Hematopoietic multipotent progenitor cell treated with erythropoietin and hydrocortisone succinate and interleukin-3 and kit ligand, for 4 days (in vitro differentiated cells): ENCODE results near the gene OMG.

Experiments
- DNase-seq: peaks from one replicate; pipeline ENCODE4 v3.0.0-alpha.2; 2015

The OMG gene

GRCh38 chr17:31256936-31257335, 40.1 kb downstream of the OMG start:
- no peak for DNase-seq

DNA sequence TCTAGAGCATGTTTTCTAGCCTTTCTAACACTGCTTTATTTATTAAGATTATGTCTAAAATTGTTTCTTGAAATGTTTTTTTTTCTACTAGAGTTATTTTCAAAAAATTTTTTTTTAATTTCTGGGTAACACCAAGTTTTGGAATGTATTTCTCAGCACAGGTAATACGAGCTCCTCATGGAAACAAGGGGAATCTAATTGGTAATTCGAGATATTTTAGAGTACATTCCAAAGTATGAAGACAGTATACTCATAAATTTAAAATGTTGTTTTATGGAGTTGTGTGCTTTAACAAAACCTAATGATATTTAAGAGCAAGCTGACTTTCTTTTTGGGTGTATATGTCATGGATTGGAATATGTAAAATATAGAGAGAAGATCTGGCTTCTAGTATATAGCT, 42.4 kb downstream of the OMG start:
- no peak for DNase-seq

- no peak for DNase-seq
Measured at GRCh38 chr17:31252741-31253140, 44.3 kb downstream of the OMG start.

GRCh38 chr17:31251970-31252328, 45.1 kb downstream of the OMG start:
- DNase-seq = no peak

DNA sequence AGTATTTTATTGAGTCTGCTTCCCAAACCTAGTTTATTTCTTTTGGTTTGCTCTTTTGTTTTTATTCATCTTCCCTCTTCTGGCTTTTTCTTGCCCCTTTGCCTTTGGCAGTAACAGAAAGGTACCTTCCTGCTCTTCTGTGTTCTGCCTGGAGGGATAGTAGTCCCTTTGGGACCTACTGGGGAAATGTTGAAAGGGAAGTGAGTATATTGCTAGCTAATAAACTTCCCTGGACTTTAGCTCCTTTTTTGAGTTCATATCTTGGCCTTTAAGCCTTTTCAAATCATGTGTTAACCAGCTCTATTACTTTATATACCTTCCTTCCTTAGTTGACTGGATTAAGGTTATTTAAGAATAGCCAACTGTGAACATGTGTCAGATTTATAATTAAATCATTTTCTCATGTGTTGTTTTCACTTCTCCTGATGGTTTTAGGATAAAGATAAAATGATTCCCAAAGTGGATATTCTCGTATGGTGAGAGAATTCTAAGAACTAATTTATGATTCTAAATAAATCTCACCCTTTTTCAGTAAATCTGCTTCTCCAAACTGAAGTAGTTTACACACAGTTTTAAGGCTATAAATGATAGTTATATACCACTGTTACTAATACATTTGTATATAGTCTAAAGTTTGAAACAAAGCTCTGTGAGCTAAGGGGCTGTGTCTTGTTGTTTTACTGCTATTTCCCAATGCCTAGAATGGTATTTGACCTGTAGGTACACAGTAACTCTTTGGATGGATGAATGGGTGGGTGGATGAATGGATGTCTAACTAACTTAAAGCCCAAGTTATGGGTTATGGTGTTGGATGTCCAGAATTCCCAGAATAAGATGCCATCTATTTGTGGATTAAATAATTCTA, 45.7 kb downstream of the OMG start:
- no peak for DNase-seq

GRCh38 chr17:31250229-31250628, 46.8 kb downstream of the OMG start:
- no peak for DNase-seq

GRCh38 chr17:31249835-31250141, 47.3 kb downstream of the OMG start:
- DNase-seq = no peak

GRCh38 chr17:31248986-31249834, 47.8 kb downstream of the OMG start:
- no peak for DNase-seq
